ENCODE results near the gene FAM186B.
A peak's percentile ranks its signal among the peaks of the same experiment; 100 is the strongest.

The FAM186B gene

GRCh38 chr12:49622501-49623141 is 17.2 kb upstream of the FAM186B start (continued):
- no peak for TF ChIP-seq ZNF449 (tag by site-specific recombination; IDR thresholded peaks at IDR 0.05)
- peak; percentile 10; the same call in 1 of the 2 replicates for TF ChIP-seq GFI1B (tag by site-specific recombination; IDR thresholded peaks at IDR 0.05)
- TF ChIP-seq MZF1 (tag by site-specific recombination; IDR thresholded peaks at IDR 0.05; ENCODE audit: borderline replicate concordance): 0 out of 2 replicates have a peak, but pooled peaks have one; percentile 41
- TF ChIP-seq ZNF341 (tag by site-specific recombination; IDR thresholded peaks at IDR 0.05; ENCODE audit: low read depth): peak; percentile 51
- peak; percentile 83; the same call in 1 of the 2 replicates for TF ChIP-seq ZNF362 (tag by site-specific recombination; IDR thresholded peaks at IDR 0.05)
- peak; percentile 64; the same call in 1 of the 2 replicates for TF ChIP-seq ZXDB (tag by site-specific recombination; IDR thresholded peaks at IDR 0.05)
- TF ChIP-seq ZNF629 (tag by site-specific recombination; IDR thresholded peaks at IDR 0.05): 0 out of 2 replicates have a peak, but pooled peaks have one; percentile 12
- TF ChIP-seq ZNF561 (tag by site-specific recombination; IDR thresholded peaks at IDR 0.05; ENCODE audit: borderline replicate concordance): peak; percentile 59; the same call in 1 of the 2 replicates
- no peak for TF ChIP-seq ELK4 (IDR thresholded peaks at IDR 0.05; ENCODE audit: borderline replicate concordance, low read depth, low read length)

GRCh38 chr12:49621651-49622500 is 16.4 kb upstream of the FAM186B start:
- no peak overlapping the region for H3K27ac ChIP-seq (ENCODE audit: extremely low read depth, low read depth, low read length)
- H3K9me3 ChIP-seq (ENCODE audit: control insufficient read depth, insufficient read depth, low read depth, low read length): no peaks in the 10 kb centered on the region
- no peak overlapping the region for H3K4me3 ChIP-seq (ENCODE audit: low read depth, low read length)
- TF ChIP-seq ZNF639 (tag by site-specific recombination; IDR thresholded peaks at IDR 0.05): no peak
- no peak for TF ChIP-seq ZNF26 (tag by site-specific recombination; IDR thresholded peaks at IDR 0.05)
- TF ChIP-seq TSHZ1 (tag by site-specific recombination; IDR thresholded peaks at IDR 0.05; ENCODE audit: borderline replicate concordance): no peak
- no peak for TF ChIP-seq AEBP2 (tag by site-specific recombination; IDR thresholded peaks at IDR 0.05; ENCODE audit: borderline replicate concordance)
- TF ChIP-seq ZBTB48 (tag by site-specific recombination; IDR thresholded peaks at IDR 0.05): no peak
- TF ChIP-seq ZNF433 (tag by site-specific recombination; IDR thresholded peaks at IDR 0.05; ENCODE audit: low read depth): no peak
- TF ChIP-seq ZSCAN16 (tag by site-specific recombination; IDR thresholded peaks at IDR 0.05): no peak
- no peaks in the 10 kb centered on the region for H3K36me3 ChIP-seq (ENCODE audit: control insufficient read depth in 2 of 2, insufficient read depth in 1 of 2, low read length in 2 of 2)
- H3K4me1 ChIP-seq (ENCODE audit: control insufficient read depth, insufficient read depth, low read length): no peaks in the 10 kb centered on the region
- ChIA-PET POLR2A (interaction anchor here (0.6 to 1.8 kb wide), 7 partner anchors 9 to 274 kb away, joined by 3 to 6 read pairs (median 3); partner anchors contain the start of gene SPATS2), CTCF (interaction anchor here (0.6 to 2.3 kb wide), 9 partner anchors 11 to 325 kb away, joined by 3 to 11 read pairs (median 4); partner anchors contain the start of gene C1QL4)

Measured in HEK293 (cell line).